SW480 (cell line): ENCODE measurements around the gene HIGD1C.

ENCODE experiments used
- DNase-seq: peaks from one replicate; pipeline ENCODE4 v3.0.0-alpha.2; 2016; ENCODE audit warnings: low spot score

Gene HIGD1C

DNA sequence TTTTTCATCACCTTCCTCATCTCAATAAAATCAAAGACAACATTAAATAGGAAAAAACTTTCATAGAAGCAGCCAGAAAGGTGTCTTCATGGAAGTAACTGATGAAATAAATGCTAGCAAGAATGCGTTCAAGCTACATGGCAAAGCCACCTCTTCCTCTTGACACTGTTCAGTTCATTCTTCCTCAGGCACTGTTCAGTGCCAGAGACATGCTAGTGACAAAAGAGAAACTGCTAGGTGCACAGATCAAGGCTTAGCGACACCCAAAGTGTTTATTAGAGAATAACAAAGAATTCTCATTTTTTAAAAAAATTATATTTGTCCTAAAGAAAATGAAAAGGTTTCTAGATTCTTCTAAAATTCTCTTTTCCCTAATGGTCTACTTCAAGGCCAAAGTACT lies 66.6 kb downstream of the HIGD1C start:
- no peak for DNase-seq

DNA sequence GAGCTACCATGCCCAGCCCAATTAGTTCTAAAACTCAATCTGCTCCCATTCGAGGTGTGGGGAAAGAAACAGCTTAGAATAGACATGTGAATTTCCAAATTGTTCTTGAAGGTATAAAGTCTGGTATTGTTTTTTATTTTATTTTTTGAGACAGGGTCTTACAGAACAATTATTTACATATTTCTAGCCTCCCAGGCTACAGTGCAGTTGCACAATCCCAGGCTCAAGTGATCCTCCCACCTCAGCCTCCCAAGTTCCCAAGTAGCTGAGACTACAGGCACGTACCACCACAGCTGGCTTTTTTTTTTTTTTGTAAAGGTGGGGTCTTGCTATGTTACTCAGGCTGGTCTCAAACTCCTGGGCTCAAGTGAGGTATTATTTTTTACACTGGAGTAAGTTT lies 67.6 kb downstream of the HIGD1C start:
- DNase-seq: no peak
